Measurements from ENCODE around the gene PPM1H.

- TF ChIP-seq CTCF (IDR thresholded peaks at IDR 0.05; ENCODE audit: low read length) = no peak
- TF ChIP-seq EZH2 (IDR thresholded peaks at IDR 0.05; ENCODE audit: borderline replicate concordance, low read length) = no peak
These were observed 185.4 kb downstream of the PPM1H start for GRCh38 chr12:62749586-62749985.

Data from OCI-LY1 (cell line).